HEK293 (cell line): ENCODE measurements around the gene KIF19.
A peak's percentile ranks its signal among the peaks of the same experiment; 100 is the strongest.

Experiments
- CTCF ChIA-PET: fragments of 350-600 bp; formaldehyde crosslinking; extraction: SDS; loops from one replicate; lab custom pipeline; 2021; ENCODE audit warnings: antibody characterized with exemption; lab: Yijun Ruan, JAX
- POLR2A ChIA-PET: fragments of 300-600 bp; formaldehyde crosslinking; extraction: SDS; loops from one replicate; lab custom pipeline; 2020; ENCODE audit warnings: antibody characterized with exemption, inconsistent platforms; lab: Yijun Ruan, JAX
- H3K27ac ChIP-seq: fragments of 200-500 bp; sonication (Bioruptor generic); 2 replicates; pipeline ENCODE4 v1.5.1; 2014; ENCODE audit warnings: low read depth, low read length, control low read depth, inconsistent platforms; ENCODE audit errors: extremely low read depth
- H3K36me3 ChIP-seq, 2 experiments: fragments of 200-500 bp in 1 of 2; sonication (Bioruptor generic) in 1 of 2; 1 replicate in 1 of 2; 2 replicates in 1 of 2; pipeline ENCODE4 v1.5.1; 2014 to 2017; ENCODE audit warnings: inconsistent platforms in 2 of 2, low read length in 2 of 2; ENCODE audit not compliant: control insufficient read depth in 2 of 2, insufficient read depth in 1 of 2
- H3K4me1 ChIP-seq: fragments of 200-500 bp; sonication (Bioruptor generic); 2 replicates; pipeline ENCODE4 v1.5.1; 2014; ENCODE audit warnings: mild to moderate bottlenecking, low read length, inconsistent platforms; ENCODE audit not compliant: control insufficient read depth, insufficient read depth
- H3K4me3 ChIP-seq: 2 replicates; pipeline ENCODE4 v1.5.1; 2011; ENCODE audit warnings: low read depth, mild to moderate bottlenecking, control low read depth, low read length, moderate library complexity
- H3K9me3 ChIP-seq: fragments of 200-500 bp; sonication (Bioruptor generic); 2 replicates; pipeline ENCODE4 v1.5.1; 2014; ENCODE audit warnings: low read depth, low read length, inconsistent platforms; ENCODE audit not compliant: control insufficient read depth, insufficient read depth
- ATF2 ChIP-seq: fragments of 450-650 bp; formaldehyde crosslinking; IDR thresholded peaks from 2 replicates; pipeline ENCODE4 v1.5.1; 2016; ENCODE audit warnings: missing biosample characterization, missing genetic modification characterization, low read depth
- GLI2 ChIP-seq: fragments of 450-650 bp; formaldehyde crosslinking; IDR thresholded peaks from 2 replicates; pipeline ENCODE4; 2017; ENCODE audit warnings: missing biosample characterization, missing genetic modification characterization, low read depth, borderline replicate concordance
- RBAK ChIP-seq: fragments of 450-650 bp; formaldehyde crosslinking; IDR thresholded peaks from 2 replicates; pipeline ENCODE4 v1.5.1; 2016; ENCODE audit warnings: missing biosample characterization, missing genetic modification characterization
- SCRT1 ChIP-seq: fragments of 450-650 bp; formaldehyde crosslinking; IDR thresholded peaks from 2 replicates; pipeline ENCODE4 v1.5.1; 2016; ENCODE audit warnings: missing biosample characterization, missing genetic modification characterization, borderline replicate concordance
- WT1 ChIP-seq: fragments of 450-650 bp; formaldehyde crosslinking; IDR thresholded peaks from 2 replicates; pipeline ENCODE4 v1.5.1; 2016; ENCODE audit warnings: missing biosample characterization, missing genetic modification characterization
- ZBTB8A ChIP-seq: fragments of 450-650 bp; formaldehyde crosslinking; IDR thresholded peaks from 2 replicates; pipeline ENCODE4 v1.5.1; 2016; ENCODE audit warnings: missing biosample characterization, missing genetic modification characterization
- ZNF133 ChIP-seq: fragments of 450-650 bp; formaldehyde crosslinking; IDR thresholded peaks from 2 replicates; pipeline ENCODE4 v1.5.1; 2016; ENCODE audit warnings: missing biosample characterization, missing genetic modification characterization
- ZNF335 ChIP-seq: fragments of 450-650 bp; formaldehyde crosslinking; conservative IDR thresholded peaks from 2 replicates; pipeline ENCODE4 v1.5.1; 2016; ENCODE audit warnings: missing biosample characterization, missing genetic modification characterization
- ZNF341 ChIP-seq: fragments of 450-650 bp; formaldehyde crosslinking; IDR thresholded peaks from 2 replicates; pipeline ENCODE4; 2016; ENCODE audit warnings: low read depth, missing biosample characterization, missing genetic modification characterization
- ZNF433 ChIP-seq: fragments of 450-650 bp; formaldehyde crosslinking; IDR thresholded peaks from 2 replicates; pipeline ENCODE4 v1.5.1; 2016; ENCODE audit warnings: missing biosample characterization, missing genetic modification characterization, low read depth
- ZNF544 ChIP-seq: fragments of 450-650 bp; formaldehyde crosslinking; IDR thresholded peaks from 2 replicates; pipeline ENCODE4 v1.5.0; 2017; ENCODE audit warnings: missing biosample characterization, missing genetic modification characterization
- ZNF548 ChIP-seq: fragments of 450-650 bp; formaldehyde crosslinking; IDR thresholded peaks from 2 replicates; pipeline ENCODE4 v1.5.1; 2016; ENCODE audit warnings: missing biosample characterization, missing genetic modification characterization
- ZNF600 ChIP-seq: fragments of 450-650 bp; formaldehyde crosslinking; IDR thresholded peaks from 2 replicates; pipeline ENCODE4 v1.5.1; 2016; ENCODE audit warnings: missing biosample characterization, missing genetic modification characterization
- ZNF610 ChIP-seq: fragments of 450-650 bp; formaldehyde crosslinking; IDR thresholded peaks from 2 replicates; pipeline ENCODE4 v1.5.1; 2016; ENCODE audit warnings: missing biosample characterization, missing genetic modification characterization, borderline replicate concordance
- ZNF776 ChIP-seq: fragments of 450-650 bp; formaldehyde crosslinking; IDR thresholded peaks from 2 replicates; pipeline ENCODE4 v1.5.0; 2017; ENCODE audit warnings: missing biosample characterization, missing genetic modification characterization, borderline replicate concordance
- ZSCAN16 ChIP-seq: fragments of 450-650 bp; formaldehyde crosslinking; IDR thresholded peaks from 2 replicates; pipeline ENCODE4 v1.5.1; 2016; ENCODE audit warnings: missing biosample characterization, missing genetic modification characterization
- ZXDB ChIP-seq: fragments of 450-650 bp; formaldehyde crosslinking; IDR thresholded peaks from 2 replicates; pipeline ENCODE4 v1.5.1; 2016; ENCODE audit warnings: missing biosample characterization, missing genetic modification characterization
- TF ChIP-seq, protein P1 (sequence below): fragments of 450-650 bp; formaldehyde crosslinking; IDR thresholded peaks from 2 replicates; pipeline ENCODE4 v1.5.1; 2016; ENCODE audit warnings: missing biosample characterization, missing genetic modification characterization, borderline replicate concordance
- TF ChIP-seq, protein P2 (sequence below): fragments of 450-650 bp; formaldehyde crosslinking; IDR thresholded peaks from 2 replicates; pipeline ENCODE4 v1.5.1; 2016; ENCODE audit warnings: missing biosample characterization, missing genetic modification characterization
- TF ChIP-seq, protein P3 (sequence below): fragments of 450-650 bp; formaldehyde crosslinking; IDR thresholded peaks from 2 replicates; pipeline ENCODE4 v1.5.1; 2017; ENCODE audit warnings: missing biosample characterization, missing genetic modification characterization
- TF ChIP-seq, protein P4 (sequence below): fragments of 450-650 bp; formaldehyde crosslinking; IDR thresholded peaks from 2 replicates; pipeline ENCODE4 v1.5.1; 2016; ENCODE audit warnings: missing biosample characterization, missing genetic modification characterization

Gene KIF19

DNA sequence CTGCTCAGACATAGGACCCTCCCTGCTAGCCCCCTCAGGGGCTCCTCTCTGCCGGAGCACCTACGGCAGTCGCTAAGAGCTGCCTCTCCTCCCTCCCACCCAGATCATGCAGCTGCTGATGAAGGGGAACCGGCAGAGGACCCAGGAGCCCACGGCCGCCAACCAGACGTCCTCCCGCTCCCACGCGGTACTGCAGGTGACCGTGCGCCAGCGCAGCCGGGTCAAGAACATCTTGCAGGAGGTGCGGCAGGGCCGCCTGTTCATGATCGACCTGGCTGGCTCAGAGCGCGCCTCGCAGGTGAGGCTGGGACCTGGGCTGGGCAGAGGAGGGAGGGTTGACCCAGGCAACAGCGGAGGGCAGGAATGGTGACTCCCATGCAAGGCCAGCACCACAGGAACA lies 18.6 kb downstream of the KIF19 start:
- no peaks in the 10 kb centered on the region for H3K9me3 ChIP-seq
- ChIA-PET POLR2A (no interaction called here), CTCF (no interaction called here)
- H3K4me3 ChIP-seq: no peak overlapping the region
- H3K4me1 ChIP-seq: no peaks in the 10 kb centered on the region
- no peaks in the 10 kb centered on the region for H3K36me3 ChIP-seq
- H3K27ac ChIP-seq: no peak overlapping the region
- TF ChIP-seq ZNF433 (tag by site-specific recombination): no peak
- 0 out of 2 replicates have a peak, but pooled peaks have one; percentile 50 for TF ChIP-seq ZNF341 (tag by site-specific recombination)
- TF ChIP-seq ZNF610: no peak
- TF ChIP-seq GLI2: no peak
- TF ChIP-seq, protein P1, sequence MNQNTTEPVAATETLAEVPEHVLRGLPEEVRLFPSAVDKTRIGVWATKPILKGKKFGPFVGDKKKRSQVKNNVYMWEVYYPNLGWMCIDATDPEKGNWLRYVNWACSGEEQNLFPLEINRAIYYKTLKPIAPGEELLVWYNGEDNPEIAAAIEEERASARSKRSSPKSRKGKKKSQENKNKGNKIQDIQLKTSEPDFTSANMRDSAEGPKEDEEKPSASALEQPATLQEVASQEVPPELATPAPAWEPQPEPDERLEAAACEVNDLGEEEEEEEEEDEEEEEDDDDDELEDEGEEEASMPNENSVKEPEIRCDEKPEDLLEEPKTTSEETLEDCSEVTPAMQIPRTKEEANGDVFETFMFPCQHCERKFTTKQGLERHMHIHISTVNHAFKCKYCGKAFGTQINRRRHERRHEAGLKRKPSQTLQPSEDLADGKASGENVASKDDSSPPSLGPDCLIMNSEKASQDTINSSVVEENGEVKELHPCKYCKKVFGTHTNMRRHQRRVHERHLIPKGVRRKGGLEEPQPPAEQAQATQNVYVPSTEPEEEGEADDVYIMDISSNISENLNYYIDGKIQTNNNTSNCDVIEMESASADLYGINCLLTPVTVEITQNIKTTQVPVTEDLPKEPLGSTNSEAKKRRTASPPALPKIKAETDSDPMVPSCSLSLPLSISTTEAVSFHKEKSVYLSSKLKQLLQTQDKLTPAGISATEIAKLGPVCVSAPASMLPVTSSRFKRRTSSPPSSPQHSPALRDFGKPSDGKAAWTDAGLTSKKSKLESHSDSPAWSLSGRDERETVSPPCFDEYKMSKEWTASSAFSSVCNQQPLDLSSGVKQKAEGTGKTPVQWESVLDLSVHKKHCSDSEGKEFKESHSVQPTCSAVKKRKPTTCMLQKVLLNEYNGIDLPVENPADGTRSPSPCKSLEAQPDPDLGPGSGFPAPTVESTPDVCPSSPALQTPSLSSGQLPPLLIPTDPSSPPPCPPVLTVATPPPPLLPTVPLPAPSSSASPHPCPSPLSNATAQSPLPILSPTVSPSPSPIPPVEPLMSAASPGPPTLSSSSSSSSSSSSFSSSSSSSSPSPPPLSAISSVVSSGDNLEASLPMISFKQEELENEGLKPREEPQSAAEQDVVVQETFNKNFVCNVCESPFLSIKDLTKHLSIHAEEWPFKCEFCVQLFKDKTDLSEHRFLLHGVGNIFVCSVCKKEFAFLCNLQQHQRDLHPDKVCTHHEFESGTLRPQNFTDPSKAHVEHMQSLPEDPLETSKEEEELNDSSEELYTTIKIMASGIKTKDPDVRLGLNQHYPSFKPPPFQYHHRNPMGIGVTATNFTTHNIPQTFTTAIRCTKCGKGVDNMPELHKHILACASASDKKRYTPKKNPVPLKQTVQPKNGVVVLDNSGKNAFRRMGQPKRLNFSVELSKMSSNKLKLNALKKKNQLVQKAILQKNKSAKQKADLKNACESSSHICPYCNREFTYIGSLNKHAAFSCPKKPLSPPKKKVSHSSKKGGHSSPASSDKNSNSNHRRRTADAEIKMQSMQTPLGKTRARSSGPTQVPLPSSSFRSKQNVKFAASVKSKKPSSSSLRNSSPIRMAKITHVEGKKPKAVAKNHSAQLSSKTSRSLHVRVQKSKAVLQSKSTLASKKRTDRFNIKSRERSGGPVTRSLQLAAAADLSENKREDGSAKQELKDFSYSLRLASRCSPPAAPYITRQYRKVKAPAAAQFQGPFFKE: no peak

GRCh38 chr17:74345433-74346241 lies 19.6 kb downstream of the KIF19 start:
- Histone ChIP-seq H3K27ac (no peak overlapping the region), H3K4me3 (no peak overlapping the region), H3K9me3 (no peaks in the 10 kb centered on the region), H3K36me3 (no peaks in the 10 kb centered on the region), H3K4me1 (no peaks in the 10 kb centered on the region)
- POLR2A ChIA-PET: no interaction called here
- CTCF ChIA-PET: interaction anchor here (1.2 to 1.5 kb wide), 2 partner anchors 10 to 16 kb away, joined by 4 read pairs; partner anchors contain the start of gene BTBD17
- TF ChIP-seq, protein P2, sequence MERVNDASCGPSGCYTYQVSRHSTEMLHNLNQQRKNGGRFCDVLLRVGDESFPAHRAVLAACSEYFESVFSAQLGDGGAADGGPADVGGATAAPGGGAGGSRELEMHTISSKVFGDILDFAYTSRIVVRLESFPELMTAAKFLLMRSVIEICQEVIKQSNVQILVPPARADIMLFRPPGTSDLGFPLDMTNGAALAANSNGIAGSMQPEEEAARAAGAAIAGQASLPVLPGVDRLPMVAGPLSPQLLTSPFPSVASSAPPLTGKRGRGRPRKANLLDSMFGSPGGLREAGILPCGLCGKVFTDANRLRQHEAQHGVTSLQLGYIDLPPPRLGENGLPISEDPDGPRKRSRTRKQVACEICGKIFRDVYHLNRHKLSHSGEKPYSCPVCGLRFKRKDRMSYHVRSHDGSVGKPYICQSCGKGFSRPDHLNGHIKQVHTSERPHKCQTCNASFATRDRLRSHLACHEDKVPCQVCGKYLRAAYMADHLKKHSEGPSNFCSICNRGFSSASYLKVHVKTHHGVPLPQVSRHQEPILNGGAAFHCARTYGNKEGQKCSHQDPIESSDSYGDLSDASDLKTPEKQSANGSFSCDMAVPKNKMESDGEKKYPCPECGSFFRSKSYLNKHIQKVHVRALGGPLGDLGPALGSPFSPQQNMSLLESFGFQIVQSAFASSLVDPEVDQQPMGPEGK: peak; percentile 41
- TF ChIP-seq ZNF548 (tag by site-specific recombination) (no peak), ZNF600 (tag by site-specific recombination) (no peak), RBAK (tag by site-specific recombination) (no peak), ZBTB8A (no peak), WT1 (tag by site-specific recombination) (no peak), SCRT1 (tag by site-specific recombination) (no peak), ZSCAN16 (tag by site-specific recombination) (no peak), ZNF776 (no peak), ZNF544 (no peak), ZNF133 (tag by site-specific recombination) (no peak), ZNF335 (tag by site-specific recombination) (0 out of 2 replicates have a peak, but pooled peaks have one; percentile 27), ZXDB (tag by site-specific recombination) (no peak), ATF2 (0 out of 2 replicates have a peak, but pooled peaks have one; percentile 18)
- TF ChIP-seq, protein P3, sequence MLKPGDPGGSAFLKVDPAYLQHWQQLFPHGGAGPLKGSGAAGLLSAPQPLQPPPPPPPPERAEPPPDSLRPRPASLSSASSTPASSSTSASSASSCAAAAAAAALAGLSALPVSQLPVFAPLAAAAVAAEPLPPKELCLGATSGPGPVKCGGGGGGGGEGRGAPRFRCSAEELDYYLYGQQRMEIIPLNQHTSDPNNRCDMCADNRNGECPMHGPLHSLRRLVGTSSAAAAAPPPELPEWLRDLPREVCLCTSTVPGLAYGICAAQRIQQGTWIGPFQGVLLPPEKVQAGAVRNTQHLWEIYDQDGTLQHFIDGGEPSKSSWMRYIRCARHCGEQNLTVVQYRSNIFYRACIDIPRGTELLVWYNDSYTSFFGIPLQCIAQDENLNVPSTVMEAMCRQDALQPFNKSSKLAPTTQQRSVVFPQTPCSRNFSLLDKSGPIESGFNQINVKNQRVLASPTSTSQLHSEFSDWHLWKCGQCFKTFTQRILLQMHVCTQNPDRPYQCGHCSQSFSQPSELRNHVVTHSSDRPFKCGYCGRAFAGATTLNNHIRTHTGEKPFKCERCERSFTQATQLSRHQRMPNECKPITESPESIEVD (tag by site-specific recombination): no peak
- TF ChIP-seq, protein P4, sequence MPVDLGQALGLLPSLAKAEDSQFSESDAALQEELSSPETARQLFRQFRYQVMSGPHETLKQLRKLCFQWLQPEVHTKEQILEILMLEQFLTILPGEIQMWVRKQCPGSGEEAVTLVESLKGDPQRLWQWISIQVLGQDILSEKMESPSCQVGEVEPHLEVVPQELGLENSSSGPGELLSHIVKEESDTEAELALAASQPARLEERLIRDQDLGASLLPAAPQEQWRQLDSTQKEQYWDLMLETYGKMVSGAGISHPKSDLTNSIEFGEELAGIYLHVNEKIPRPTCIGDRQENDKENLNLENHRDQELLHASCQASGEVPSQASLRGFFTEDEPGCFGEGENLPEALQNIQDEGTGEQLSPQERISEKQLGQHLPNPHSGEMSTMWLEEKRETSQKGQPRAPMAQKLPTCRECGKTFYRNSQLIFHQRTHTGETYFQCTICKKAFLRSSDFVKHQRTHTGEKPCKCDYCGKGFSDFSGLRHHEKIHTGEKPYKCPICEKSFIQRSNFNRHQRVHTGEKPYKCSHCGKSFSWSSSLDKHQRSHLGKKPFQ (tag by site-specific recombination): no peak
